C4-2B (cell line): ENCODE data around the gene CYB5B.

Experiments used
- CTCF ChIP-seq: fragments of 450-650 bp; conservative IDR thresholded peaks from 2 replicates; pipeline ENCODE4 v1.5.1; 2017; ENCODE audit warnings: mild to moderate bottlenecking
- ZFX ChIP-seq: fragments of 450-650 bp; IDR thresholded peaks from 2 replicates; pipeline ENCODE4 v1.6.1; 2017

GRCh38 chr16:69419956-69420355 lies 4.5 kb upstream of the CYB5B start:
- TF ChIP-seq CTCF: no peak
- TF ChIP-seq ZFX: no peak
